Measurements from ENCODE around the gene DST. TPM values are rescaled to one million over a fixed set of nuclear protein-coding genes. Genes with fewer than 3 reads are reported as not detected.

The DST gene
- total RNA-seq: 199 and 265 TPM in 2 replicates

DNA sequence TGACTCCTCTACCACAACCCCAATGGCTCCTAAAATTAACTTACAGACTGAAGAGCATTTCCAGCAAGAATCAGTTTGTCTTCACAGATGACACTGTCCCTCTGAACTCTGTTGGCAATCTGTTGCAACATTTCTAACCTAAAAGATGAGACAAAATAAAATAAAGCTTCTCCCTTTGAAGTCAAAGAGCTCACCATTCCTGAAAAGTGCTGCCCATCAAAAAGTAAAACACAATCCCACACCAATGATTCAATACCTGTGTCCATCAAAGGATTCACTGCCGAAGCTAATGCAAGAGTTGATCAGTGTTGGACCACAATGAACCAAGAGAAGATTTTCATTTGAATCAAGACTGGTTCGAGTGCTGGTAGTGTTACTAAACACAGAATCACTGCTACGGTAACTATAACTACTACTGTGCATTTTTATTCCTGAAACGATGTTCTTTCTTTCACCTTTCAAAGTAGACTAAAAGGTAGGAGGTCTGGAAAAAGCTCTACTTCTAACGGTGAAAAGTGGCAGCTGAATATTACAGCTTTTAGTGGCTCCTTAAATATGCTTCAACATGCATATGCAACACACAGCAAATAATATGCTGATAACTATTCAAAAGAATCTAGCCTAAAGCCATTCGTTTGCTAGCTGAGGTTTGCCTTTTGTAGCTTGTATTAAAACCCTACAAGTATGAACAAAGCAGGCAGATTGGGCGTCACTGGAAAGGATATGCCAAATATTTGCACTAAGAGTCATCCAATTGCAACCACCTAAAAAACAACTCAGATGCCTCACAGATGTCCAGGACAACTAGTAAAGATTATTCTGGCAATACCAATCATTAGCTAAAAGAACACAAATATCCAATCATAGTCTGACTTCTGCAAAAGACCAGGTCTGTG lies at the start of gene DST:
Gene DST (minus strand): TSS at position 524 of the 896 bp plus-strand sequence.
- DNase-seq: peak; percentile 57

GRCh38 chr6:56691814-56692213 lies 49.1 kb upstream of the DST start:
- no peak for DNase-seq

GRCh38 chr6:56691286-56691595 lies 48.6 kb upstream of the DST start:
- DNase-seq: no peak

DNA sequence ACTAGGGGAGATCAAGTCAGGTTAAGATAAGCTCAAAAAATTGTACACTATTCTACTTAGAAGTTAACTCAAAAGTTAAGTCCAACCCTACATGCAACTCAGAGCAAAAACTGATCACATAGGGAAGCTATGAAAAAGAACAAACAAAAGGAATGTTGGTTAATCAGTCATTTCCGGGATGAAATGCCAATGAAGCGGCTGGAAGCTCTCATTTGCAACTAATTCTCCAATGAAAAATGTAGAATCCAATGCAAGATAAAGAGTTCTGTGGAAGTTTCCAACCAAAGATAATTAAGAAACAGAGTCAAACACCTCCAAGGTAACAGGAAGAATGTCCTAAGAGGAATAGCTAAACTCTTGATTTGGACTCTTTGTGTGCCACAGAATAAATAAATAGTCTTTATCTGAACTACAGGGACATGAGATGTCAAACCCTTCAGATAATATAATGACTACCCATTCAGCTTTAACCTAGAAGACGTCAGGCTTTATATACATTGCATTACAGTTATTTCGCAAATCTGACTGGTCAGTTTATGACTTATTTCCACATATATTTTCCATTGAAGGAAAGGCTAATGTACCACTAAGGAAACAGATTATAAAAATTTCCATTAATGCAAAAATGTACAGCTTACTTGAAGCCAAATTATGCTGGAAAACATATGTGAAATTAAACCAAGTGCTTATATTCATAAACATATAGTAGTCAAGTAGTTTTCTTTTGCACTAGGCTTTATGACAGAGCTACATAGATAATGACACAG lies 48.0 kb upstream of the DST start:
- DNase-seq: peak; percentile 78

DNA sequence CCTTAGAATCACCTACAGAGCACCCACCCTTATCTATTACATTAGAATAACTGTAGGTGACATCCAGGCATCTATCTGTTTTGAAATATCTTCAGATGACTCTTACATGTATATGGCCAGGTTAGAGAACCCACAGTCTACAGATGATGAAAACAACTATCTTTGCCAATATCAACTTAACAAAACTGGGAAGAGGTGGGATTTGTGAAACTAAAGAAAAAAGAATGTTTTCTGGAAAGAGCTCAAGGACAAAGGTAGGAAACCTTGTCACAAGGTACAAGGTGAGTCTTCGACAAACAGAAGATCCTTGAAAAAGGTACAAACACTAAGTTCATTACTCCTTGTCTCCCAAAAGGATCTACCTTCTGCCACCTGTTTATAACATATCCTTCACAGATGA lies 47.0 kb upstream of the DST start:
- DNase-seq: no peak

DNA sequence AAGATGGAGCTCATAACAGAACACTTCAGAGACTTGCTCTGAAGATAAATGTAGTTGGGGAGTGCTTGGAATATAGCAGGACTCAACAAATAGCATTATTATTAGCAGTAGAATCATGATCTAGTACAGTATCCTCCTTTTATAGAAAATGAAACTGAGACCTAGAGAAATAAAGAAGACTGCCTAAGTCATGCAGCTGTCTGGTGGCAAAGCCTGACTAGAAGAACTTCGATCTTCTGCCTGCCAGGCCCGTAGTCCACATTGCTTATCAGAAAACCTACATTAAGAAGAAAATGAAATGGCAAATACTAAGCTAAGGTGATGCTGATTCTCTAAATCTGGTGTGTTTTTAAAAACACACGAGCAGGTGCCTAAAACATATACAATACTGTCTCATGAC lies 46.4 kb upstream of the DST start:
- no peak for DNase-seq

DNA sequence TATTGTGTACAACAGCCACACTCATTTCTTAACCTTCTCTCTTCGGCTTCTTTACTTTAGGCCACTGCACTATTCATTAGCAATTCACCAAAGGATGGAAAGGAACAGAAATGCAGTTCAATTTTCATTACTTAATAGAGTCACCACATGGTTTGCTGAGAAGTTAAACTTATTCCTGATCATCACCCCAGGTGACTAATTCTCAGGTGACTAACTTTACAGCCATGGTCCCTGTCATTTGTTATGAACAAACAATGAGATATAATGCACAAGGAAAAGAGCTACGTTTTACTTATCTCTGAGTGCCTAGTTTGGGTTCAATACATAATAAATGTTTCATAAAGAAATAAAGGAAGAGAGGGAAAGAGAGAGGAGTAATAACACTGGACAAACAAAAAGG lies 45.8 kb upstream of the DST start:
- no peak for DNase-seq

DNA sequence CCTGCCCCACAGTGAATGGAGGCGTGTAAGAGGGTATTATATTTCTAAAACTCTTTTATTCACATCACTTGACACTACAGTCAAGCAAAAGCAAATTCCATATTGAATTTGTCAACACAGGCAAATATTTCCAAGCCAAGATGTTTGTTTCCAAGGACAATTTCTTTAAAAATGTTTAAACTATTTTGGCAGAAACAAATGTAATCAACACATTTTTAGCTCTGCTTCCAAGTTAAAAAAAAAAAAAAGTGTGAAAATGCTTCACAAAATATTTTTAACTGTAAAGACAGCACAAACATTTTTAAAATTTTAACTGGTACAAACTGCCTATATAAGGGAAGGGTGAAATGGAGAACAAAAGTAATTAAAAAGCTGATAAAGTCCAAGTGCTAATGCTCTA lies 44.9 kb upstream of the DST start:
- DNase-seq: no peak

DNA sequence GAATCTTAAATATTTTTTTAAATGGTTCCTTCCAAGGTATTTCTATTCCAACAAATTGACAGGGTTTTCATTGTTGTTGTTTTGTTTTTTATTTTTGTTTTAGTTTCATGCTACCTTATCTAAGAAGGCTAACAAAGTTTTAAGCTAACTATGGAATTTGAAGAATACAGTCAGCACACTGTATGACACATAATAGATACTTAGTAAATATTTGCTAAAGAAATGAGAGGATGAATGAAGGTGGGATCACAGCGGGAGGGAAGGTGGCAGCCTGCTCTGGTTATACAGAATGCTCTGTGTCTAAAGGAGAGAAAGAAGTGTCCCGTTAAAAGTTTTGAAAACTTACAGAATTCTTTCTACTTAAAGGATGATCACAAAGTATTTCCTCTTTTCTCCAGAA lies 43.7 kb upstream of the DST start:
- no peak for DNase-seq

DNA sequence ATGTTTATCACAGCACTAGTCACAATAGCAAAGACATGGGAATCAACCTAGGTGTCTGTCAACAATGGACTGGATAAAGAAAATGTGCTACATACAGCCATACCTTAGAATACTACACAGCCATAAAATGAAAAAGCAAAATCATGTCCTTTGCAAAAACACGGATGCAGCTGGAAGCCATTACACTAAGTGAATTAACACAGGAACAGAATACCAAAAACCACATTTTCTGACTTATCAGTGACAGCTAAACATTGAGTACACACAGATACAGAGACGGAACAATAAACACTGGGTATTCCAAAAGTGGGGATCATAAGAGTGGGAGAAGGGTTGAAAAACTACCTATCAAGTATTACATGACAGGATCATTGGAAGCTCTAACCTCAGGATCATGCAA lies 43.3 kb upstream of the DST start:
- no peak for DNase-seq

DNA sequence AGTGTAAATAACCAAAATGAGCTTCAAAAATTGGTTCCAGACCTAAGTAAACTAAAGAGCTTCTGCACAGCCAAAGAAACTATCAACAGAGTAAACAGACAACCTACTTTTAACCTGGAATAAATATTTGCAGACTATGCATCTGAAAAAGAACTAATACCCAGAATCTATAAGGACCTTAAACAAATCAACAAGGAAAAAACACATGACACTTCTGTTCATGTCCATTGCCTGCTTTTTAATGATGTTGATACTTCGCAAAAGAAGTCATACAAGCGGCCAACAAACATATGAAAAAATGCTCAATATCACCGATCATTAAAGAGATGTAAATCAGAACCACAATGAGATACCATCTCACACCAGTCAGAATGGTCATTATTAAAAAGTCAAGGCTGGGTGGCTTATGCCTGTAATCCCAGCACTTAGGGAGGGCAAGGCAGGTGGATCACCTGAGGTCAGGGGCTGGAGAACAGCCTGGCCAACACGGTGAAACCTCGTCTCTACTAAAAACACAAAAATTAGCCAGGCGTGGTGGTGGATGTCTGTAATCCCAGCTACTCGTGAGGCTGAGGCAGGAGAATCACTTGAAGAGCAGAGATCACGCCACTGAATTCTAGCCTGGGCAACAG lies 42.5 kb upstream of the DST start:
- no peak for DNase-seq

GRCh38 chr6:56684342-56685101 lies 41.8 kb upstream of the DST start:
- no peak for DNase-seq

DNA sequence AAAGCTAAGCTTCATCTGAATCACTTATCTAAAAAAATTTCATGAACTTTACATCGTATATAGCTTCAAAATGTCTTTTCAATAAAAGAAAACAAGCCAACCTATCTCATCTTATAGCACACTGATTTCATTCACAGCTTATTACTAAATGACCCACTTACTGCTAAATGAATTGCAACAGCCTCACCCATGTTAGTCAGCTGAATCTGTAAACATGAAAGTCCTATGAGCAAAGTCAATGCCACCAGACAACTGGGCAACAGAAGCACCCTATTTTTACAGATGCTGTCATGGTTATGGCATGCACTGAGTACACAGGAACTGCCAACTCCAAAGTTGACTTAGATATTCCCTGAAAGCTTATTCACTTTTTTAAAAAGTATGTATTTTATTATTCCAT lies 41.2 kb upstream of the DST start:
- peak; percentile 51 for DNase-seq

- no peak for DNase-seq
Observed at GRCh38 chr6:56682635-56683034, 39.9 kb upstream of the DST start.

- peak; percentile 58 for DNase-seq
Observed at GRCh38 chr6:56677559-56677958, 34.9 kb upstream of the DST start.

- DNase-seq: no peak
Observed at GRCh38 chr6:56671651-56672461, 29.2 kb upstream of the DST start.

DNA sequence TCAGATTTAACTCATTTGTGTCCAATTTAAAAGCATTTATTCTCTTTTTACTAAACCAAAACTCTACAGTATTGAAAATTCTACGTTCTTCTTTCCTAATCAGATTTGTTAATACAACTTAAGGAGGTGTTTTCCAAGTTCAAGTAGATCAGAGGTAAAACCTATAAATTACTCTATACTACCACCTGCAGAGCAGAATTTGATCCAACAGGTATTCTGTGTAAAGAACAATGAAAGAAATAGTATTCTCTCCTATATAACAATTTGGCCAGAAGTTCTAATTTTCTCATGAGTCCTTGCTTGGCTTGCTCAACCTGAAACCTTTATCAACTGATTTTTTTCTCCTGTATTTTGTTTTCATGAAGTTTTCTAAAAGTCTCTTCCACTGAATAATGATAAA lies 28.5 kb upstream of the DST start:
- DNase-seq: no peak

DNA sequence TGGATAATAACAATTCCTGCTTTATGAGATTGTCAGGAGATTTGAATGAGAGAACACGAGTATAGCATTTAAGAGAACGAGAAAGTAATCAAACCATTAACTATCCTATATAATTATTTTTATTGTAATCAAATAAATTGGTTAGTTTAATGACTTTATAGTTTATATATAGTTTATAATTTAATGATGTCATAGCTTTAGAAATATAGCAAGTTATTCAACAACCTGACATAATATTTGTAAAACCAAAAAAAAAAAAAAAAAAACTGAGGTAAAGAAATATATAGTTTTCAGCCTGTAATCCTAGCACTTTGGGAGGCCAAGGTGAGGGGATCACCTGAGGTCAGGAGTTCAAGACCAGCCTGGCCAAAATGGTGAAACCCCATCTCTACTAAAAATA lies 26.4 kb upstream of the DST start:
- DNase-seq: no peak

DNA sequence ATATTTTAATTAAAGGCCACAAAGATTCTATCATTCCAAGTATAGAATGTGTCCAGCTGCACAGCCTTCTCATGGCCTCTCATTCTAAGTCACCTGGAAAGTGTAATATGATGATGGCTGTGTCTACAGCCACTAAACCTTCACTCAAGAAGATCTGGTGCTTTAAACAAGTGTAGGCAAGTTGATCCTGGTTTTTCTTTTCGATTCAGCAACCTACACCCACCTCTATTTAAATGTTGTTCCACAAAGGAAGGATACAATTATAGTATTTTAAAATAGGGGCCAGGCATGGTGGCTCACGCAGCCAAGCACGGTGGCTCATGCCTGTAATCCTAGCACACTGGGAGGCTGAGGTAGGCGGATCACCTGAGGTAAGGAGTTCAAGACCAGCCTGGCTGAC lies 25.5 kb upstream of the DST start:
- DNase-seq: no peak

GRCh38 chr6:56667336-56667735 lies 24.6 kb upstream of the DST start:
- DNase-seq: no peak

- DNase-seq: no peak
Observed at GRCh38 chr6:56664029-56664428, 21.3 kb upstream of the DST start.

DNA sequence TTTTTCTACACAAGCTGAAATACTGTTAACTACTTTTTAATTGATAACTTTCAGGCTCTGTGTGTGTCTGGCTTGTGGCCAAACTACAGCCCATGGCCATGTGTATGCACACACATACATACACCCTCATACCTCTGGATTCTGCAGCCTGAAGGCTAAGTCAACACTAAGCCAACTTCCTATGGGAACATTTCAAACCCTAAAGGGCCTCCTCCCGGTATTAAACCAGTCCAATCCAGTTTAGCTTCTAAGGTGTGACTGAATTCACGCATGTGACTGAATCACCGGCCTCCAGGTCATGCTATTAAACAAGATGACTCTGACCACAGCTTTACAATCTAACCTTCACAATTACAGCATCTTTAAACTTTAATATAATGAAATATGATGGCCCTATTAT lies 20.7 kb upstream of the DST start:
- DNase-seq: no peak

Data from dermis blood vessel endothelial cell (primary cell).